NCI-H1417 treated with DMSO at 0.1 percent for 48 hours (cell line): ENCODE measurements around the gene TUG1.

Experiments used
- DNase-seq: peaks from one replicate; lab custom pipeline; 2025; lab: John Stamatoyannopoulos, UW

Gene TUG1

DNA sequence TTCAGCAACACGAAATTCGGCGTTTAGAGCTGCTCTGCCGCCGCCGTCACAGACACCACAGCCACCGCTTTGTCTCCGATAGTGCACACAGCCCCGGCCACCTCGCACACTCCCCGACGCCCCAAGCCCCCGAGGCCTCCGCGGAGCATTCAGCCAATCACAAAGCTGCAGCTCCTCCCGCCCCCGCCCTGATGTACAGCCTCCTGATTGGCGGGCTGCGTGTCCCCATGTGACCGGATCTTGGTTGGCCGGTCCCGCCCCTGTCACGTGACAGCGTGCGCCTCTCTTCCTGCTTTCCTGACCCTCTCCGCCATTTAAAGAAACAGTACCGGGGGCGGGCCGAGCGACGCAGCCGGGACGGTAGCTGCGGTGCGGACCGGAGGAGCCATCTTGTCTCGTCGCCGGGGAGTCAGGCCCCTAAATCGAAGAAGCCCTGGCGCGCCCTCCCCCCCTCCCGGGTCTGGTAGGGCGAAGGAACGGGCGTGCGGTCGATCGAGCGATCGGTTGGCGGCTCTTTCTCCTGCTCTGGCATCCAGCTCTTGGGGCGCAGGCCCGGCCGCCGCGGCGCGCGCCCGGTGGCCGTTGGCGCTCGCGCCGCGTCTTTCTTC lies at the start of gene TUG1:
TUG1 (plus strand) TSS at position 342 of the 608 bp plus-strand sequence.
- peak; percentile 19 for DNase-seq

DNA sequence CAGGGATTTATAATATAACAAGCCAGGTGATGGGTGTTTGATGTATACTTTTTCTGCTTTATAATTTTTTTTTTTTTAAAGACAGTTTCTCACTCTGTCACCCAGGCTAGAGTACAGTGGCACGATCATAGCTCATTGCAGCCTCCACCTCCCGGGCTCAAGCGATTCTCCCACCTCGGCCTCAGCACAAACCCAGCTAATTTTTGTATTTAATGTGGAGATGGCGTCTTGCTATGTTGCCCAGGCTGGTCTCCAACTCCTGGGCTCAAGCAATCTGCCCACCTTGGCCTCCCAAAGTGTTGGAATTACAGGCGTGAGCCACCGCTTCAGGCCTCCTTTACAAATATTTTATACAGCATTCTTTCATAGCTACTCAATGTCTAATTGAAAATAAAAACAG lies 49.1 kb upstream of the TUG1 start:
- DNase-seq: no peak

DNA sequence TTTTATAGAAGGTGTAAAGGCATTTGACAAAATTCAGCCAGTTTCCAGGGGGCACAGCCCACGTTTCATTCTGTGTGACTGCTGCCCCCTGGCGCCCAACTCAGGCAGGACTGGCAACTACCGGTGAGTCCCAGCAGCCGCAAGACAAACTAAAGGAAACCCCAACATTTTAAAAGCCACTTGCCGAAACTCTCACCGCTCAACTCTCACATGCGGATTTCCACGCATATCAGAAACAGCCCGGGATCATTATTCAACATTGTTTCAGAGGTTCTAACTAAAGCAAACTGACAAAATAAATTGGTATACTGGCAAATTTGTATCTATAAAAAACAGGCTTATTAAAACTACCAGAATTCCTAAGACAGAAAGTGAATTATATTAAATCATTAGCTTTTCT lies 48.7 kb upstream of the TUG1 start:
- DNase-seq: no peak

DNA sequence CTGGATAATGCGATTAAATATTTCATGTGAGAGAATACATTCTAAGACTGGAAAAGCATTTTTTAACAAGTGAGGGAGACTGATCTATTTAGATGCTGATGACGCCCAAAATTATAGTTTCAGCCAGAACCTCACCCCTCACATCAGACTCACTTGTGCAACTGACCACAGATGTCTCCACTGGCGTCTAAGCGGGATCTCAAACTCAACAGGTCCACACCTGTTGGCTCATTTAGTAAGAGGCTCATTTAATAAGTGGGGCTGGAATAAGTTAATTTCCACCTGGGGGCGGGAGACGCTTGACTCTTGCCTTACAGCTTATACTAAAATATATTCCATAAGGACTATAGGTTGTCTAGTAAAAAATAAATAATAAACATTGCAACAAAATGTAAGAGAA lies 48.0 kb upstream of the TUG1 start:
- DNase-seq: no peak

DNA sequence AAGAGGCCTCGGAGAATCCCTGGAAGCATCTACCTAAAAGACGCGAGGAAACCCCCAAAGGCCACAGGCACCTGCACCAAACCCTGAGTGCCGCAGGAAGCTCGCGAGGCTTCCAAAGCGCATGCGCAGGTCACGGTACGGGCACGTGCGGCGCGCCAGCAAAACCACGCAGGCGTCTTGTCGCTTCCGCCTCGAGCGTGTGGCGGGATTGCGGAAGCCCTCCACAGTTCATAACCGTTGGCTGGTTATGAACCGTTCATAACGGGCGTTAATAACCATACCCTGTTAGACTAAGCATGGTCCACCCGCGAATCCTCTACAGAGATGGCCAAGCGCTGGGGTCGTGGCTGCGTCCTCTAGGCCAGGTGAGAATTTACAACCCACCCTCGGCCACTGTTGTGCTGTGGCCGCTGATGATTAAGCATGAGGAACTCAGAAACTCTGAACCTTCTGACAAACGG lies 46.9 kb upstream of the TUG1 start:
- DNase-seq: peak; percentile 70

DNA sequence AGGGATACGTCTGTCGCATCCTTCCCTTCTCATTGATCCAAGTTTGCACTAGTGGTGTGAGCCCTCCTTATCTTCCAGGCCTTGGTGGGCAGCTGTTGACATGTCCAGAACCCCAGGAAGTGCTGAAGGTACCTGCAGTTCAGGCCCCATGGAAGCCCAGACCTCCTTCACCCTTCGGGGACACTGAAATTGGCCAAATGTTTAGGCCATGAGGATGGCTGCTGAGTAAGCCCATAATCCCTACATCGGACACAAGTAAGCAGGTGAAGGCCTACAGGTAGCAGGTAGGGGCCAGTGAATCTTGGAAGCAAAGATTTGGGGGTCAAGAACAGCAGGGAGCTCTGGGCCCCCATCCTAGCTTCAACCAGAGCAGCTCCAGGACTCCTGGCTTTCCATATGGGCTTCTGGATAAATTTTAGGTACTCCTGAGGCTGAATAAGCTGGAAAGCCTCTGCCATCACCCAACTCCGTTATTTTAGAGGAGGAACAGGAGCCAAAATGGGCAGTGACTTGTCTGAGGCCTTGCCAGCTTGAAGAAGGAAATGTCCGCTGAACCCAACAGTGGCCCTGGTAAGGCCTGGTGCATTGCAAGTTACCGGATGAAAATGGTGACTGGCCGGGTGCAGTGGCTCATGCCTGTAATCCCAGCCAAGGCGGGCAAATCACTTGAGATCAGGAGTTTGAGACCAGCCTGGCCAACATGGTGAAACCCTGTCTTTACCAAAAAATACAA lies 45.7 kb upstream of the TUG1 start:
- no peak for DNase-seq

DNA sequence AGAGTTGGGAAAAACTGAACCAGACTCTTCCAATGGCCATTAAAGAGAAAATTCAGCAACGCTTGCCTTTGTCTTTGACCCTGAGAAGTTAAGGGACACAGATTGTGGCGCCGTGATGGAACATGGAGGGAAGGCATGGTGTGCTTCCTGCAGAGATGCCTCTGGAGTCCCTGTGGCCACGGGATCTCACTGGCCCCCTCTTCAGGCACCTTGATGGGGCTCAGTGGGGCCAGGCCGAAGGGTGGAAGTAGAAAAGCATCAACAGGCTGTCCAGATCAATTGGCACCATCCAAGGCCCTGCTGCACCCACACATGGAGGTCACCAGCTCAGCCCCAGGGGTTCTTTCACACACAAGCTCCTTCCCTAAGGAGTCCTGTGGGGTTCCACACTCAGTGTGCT lies 43.4 kb upstream of the TUG1 start:
- DNase-seq: no peak

DNA sequence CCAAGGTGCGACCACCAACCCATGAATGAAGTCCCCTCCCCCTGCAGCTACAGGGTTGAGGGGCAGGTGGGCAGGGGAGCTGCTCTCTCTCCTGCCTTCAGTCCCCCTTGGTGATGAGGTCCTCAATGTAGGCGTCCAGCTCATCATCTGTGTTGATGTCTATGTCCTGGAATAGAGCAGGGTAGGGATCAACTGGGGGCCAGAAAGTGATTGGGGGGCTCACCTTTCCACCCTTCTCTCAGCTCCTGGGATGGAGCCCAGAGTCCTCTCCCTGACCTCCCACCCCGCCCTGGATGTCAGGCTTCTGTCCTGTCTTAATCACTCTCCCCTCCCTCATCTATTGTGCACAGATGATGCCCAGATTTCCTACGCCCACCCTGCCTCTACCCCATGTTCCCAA lies 42.4 kb upstream of the TUG1 start:
- DNase-seq: no peak

DNA sequence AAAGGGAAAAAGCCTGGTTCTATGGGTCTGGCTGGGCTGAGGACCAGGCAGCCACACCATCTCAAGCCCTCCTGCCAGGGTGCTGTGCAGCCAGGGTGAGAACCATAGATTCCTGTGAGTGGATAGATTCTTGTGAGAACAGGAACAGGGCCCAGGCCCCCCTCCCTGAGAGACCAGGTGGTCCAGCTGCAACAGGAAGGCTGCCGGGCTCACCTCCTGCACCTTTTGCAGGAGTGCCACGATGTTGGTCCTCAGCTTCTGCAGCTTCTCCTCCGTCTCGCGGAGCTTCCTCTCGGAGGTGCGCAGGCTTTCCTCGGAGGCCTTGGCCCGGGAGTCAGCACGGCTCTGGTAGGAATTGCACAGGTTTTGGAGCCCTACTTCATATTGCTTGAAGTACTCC lies 41.3 kb upstream of the TUG1 start:
- no peak for DNase-seq

DNA sequence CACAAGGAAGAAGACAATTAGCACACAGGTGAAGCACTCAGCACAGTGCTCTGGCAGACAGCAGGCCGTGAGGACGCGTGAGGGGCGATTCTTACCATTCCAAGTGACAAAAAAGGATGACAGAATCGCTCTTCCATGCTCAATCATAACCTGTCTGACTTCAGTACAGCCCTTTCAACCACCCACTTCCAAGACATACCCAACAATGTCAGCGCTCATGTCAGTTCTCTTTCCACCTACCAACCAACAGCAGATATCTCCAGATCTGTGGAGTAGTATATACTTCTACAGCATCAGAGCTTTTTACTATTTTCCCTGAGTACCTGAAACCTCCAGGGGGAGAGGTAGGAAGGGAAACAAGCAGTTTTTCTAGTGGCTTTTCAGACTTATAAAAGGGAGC lies 40.7 kb upstream of the TUG1 start:
- no peak for DNase-seq

DNA sequence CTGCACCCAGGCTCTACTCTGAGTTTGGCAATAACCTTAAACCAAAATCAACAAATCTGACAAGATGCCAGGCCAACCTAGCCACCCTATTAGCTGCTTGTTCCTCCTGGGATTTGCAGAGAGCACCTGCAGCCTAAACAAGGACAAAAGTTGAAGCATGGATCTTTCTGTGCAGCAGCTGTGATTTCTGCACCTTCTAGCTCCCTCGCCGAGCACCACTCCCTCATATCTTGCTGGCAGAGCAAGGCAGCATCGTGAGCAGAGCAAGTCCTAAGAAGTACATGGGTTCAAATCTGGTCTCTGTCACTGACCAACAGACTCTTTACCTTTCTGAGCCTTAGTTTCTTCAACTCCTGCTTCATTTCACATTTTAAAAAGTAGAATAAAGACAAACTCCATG lies 38.8 kb upstream of the TUG1 start:
- no peak for DNase-seq

DNA sequence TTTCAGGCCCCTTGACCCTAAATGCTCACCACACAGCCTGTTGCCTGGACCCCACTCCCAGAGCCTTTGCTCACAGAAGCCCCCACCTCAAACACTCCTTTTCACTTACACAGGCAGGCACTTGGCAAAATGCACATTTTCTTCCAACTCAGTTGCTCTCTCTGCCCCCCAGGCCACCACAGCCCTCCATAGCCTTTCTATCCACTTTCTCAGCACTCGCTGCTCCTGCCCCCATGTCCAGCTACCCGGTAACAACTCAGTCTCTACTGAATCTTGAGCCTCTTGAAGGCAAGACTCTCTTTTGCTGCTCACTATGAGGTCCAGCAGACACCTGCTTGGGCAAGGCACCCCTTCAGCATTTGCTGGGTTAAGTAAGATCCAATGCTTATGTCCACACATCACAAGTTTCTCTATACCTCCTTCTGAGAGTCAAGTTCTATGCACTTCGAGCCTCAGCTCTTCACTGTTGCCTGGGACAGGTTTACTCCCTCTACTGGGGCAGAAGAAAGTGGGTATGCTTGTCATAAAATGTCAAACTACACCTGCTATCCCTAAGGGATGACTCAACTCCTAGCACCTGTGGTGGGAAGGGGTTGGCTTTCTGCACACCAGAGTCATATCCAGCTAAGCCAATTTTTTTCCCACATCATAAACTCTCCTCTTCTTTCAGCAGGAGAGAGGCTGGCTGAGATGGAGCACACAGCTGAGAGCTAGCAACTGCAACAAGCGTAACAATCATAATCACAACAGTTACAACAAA lies 37.3 kb upstream of the TUG1 start:
- DNase-seq: no peak

DNA sequence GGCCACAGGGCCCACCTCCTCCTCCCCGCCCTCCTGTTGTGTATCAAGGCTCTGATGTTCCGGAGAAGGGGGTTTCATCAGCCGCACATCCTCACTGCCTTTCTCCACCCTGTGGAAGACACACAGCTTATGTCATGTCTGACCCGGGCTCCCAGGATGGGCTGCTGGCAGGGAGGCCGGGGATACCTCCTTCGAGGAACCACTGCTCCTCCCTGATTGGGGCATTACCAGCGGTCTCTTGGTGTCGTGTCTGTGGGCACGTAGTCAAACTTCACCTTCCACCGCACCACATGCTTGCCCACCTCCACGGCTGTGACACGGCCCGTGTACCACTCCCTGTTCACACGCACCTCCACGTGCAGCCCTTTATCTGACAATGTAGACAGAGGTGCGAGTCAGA lies 36.4 kb upstream of the TUG1 start:
- no peak for DNase-seq

DNA sequence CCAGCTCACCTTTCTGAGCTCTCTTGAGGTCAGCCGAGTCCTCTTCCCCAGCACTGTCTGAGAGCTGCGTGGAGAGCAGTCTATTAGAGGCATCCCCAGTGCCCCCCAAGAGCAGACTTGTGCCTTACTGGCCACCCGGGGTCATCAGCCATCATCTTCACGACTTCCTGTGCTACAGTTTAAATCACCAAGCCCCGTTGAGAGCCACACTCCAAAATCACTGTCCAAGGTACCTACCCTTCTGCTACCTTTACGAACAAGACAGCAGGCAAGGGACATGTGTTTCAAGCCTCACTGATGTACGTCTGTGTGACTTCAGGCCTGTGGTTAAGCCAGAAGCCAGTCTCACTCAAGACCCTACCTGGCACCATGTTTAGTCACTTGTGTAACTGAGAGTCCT lies 35.6 kb upstream of the TUG1 start:
- no peak for DNase-seq

DNA sequence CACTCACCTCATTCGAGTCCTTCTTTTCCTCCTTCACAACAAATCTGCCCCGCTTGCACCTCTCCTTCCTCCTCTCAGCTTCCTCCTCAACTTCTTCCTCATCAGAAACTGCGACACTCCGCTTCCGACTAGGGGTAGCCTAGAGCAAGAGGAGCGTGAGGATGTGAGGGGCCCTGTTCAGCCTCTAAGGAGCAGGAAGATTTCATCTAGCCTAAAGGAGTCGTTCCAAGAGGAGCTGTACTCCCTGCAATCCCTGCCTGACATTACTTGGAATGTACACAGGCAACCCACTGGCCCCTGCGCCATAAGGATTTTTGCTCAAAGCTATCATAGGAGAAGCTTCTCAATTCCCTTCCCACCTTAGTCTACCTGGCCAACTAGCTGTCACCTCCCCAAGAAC lies 35.0 kb upstream of the TUG1 start:
- no peak for DNase-seq

DNA sequence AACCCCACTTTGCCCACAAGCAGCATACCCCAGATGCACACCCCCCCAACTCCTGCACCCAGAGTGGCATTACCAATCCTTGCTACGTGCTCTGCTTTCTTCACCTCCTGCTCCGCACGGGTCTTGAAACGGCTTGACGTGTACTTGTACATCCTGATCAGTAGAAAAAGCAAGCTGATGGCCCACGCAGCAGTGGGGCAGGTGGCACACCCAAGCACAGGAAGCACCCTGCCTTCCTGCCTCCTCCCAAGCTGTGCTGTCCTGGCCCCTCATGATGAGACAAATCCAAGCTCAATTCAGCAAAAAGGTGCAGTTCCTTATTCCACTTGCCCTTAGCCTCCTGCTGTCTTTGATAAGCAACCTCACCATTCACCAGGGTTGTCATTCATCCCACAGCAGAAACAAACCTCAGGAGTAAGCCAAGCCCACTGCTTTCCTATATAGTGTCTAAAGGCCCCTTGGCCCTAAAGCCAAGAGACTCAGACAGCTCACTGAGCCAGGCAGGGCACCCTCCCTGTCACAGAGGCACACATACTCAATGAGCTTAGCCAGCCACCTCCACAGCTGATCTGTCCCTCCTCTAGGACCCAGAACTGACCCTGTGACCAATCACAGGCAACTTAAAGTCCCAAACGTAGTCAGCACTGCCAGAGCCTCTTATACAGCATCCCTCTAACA lies 28.2 kb upstream of the TUG1 start:
- no peak for DNase-seq

DNA sequence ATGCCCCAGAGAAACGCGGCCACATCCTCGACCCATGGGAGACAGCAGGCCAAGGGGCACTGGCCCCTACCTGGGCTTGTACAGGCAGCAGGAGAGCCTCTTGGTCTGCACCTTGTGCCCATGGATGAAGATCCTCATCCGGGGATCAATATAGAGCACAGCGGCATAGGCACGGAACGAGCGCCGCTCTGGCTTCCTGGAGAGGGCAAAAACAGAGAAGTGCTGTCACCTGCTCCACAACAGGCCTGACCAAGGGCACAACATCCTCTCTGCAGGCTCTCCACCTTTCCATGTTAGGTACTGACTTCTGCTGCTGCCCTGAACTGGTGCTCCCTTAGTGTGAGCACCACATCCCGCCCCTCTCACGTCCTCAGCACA lies 27.7 kb upstream of the TUG1 start:
- no peak for DNase-seq

DNA sequence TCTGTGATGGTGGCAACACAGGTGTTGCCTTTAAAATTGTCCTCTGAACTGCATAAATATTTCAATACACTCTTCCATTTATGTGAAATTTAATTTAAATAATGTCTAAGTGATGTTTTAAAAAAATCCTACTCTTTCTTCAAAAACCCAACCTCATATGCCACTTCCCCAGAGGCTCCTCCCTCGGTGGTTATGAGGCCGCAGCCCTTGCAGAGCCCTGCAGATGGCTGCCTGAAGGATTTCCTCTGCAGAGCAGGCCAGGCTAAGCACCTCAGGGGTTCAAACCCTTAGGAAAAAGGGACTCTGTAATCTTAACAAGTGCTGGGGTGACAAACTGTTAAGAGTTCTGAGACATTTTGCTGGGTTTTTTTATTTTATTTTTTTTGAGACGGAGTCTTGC lies 25.7 kb upstream of the TUG1 start:
- no peak for DNase-seq

DNA sequence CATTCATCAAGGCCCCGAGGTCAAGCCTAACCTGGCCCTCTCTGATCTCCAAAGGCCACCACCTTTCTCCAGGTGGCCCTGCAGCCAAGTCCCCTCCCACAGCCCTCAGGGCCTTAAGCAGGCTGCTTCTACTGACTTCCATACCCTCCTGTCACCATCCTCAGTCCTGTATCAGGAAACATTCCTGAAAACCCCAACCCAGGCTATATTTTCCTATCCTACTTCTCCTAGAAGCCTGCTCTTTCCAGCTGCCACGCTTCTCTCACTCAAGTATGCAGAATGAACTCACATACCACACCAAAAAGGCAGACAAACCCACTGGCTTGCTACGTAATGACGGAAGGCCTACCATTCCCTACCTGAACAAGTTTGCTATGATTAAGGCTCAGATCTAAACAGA lies 24.1 kb upstream of the TUG1 start:
- DNase-seq: no peak

DNA sequence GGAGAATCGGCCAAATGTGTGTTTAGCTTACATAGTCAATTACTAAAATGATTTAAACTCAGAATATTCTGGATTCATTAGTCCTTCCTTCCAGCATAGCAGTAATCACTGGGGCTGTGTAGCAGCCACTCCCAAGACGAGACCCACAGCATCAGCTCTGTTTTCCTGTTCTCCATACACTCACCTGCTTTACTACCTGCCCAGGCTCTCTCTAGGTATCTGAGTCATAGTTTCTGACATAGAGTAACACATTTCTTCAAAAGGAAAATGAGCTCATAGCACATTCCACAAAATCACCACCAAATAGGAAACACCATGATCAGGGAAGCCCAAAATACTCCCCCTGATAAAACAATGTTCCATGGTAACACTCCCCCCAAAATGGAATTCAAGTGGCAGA lies 23.4 kb upstream of the TUG1 start:
- DNase-seq: no peak

DNA sequence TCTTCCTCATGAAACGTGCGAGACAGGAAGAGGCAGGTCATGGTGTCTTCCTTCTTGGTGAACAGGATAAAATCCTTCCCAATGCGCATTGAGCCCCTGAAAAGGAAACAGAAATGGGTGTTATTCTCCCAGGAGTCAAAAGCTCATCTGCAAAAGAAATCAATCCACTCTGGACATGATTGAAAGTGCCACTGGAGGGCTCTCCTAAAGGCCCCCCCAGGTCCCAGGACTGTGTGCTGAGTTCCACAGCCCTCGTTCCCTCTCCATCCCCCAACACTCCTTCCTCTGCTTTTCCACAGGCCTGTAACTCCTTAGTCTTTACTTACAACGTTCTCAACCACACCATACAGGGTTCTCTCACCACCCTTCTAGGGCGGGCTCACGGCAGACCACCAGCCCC lies 22.7 kb upstream of the TUG1 start:
- no peak for DNase-seq

DNA sequence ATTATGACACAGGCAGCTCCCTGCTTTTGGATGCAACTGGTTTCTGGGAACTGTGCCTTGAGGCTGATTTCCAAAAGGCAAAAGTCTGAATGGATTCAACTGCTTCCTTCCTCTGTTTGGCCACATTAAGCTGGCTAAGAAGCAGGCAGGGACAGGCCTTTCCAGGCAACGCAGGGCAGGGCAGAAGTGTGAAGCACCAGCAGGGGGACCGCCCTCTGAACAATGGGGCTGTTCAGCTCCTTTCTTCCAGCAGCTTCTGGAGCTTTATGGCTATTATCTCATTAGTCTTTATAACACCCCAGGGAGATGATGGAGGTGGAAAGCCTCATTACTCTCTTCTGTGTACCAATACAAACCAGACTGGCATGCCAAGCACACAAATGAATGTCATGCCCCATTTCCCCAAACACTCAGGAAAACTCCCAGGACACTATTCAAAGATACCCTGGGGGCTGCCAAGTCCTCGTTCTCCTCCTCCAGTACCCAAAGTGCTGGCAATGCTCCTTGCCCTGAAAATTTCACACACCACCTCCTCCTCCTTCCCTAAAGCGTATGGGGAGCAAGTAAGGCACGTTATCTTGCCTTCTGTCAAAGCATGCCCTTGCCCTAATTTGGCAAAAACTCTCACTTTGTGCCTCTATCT lies 21.8 kb upstream of the TUG1 start:
- no peak for DNase-seq
